Measurements from ENCODE around the gene ABCG8. TPM values are rescaled to one million over a fixed set of nuclear protein-coding genes. Genes with fewer than 3 reads are reported as not detected.

Gene ABCG8
- polyA plus RNA-seq, 1 of the 3 experiments (the other 2 are of a cell fraction), result not detected

DNA sequence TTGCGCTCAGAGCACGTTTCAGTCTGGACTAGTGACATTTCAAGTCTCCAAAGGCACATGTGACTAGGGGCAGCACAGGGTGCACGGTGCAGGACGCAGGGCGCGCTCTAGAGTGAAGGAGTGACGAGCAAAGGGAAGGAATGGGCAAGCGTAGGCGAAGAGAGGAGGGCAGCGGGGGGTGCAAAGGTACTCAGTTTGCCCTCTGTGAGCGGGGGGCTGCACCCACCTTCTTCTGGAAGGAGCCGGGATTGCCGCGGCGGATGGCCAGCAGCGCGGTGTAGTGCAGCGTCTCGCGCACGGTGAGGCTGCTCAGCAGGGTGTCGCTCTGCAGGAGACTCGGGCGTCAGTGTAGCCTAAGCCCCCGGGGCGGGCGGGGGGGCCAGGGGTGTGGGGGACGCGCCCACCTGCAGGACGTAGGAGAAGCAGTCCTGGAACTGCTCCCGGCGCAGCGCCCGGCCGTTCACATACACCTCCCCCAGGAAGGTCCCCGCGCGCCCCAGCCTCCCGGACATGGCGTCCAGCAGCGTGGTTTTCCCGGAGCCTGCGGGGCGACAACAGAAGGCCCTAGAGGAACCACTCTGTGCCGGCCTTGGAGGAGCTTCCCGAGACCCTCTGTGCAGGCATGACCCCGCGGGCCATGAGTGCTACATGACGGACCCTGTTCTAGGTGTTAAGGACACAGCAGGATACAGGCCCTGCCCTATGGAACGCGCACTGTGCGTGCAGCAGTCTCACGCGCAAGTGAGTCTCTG, 7.1 kb upstream of the ABCG8 start:
- Histone ChIP-seq H3K9me3 (no peaks in the 10 kb centered on the region), H3F3A (replicated peaks; ENCODE audit: insufficient read depth) (no peaks in the 10 kb centered on the region), H3K4me1 (ENCODE audit: control insufficient read depth in 1 of 2, insufficient read depth in 2 of 2, low read depth in 1 of 2, low read length in 1 of 2) (peaks cover 0 to 10% of the 10 kb centered on the region in 2 experiments; a peak in 1 of 4 replicates), H4K20me1 (ENCODE audit: insufficient read depth) (no peaks in the 10 kb centered on the region), H3K4me3 (ENCODE audit: low read depth in 2 of 2, low read length in 1 of 2) (peak overlapping the region; percentile 33 to 35; a peak in 2 of 4 replicates), H2AFZ (ENCODE audit: low read depth) (0 out of 2 replicates have a peak overlapping the region, but pooled peaks have one; percentile 37), H3K27ac (ENCODE audit: low read depth in 2 of 2, low read length in 1 of 2) (no peak overlapping the region), H3K36me3 (replicated peaks in 1 of 2; ENCODE audit: control insufficient read depth in 1 of 2, insufficient read depth in 2 of 2, low read length in 1 of 2) (no peaks in the 10 kb centered on the region), H3K9me2 (no peaks in the 10 kb centered on the region), H3K4me2 (peak overlapping the region; percentile 59; the same call in 1 of the 2 replicates), H3K9ac (no peak overlapping the region), H3K79me2 (ENCODE audit: insufficient read depth) (no peaks in the 10 kb centered on the region), H3K27me3 (ENCODE audit: insufficient read depth) (peaks cover 11% of the 10 kb centered on the region; the same call in 1 of the 2 replicates)
- WGBS (ENCODE audit: low lambda C conversion rate), result 32% methylated on average over 36 of the region's 54 CpGs
- peak; percentile 77 for DNase-seq
- ChIA-PET POLR2A (no interaction called here), CTCF (interaction anchor here (0.7 kb wide), 1 partner anchor 199 kb away, joined by 3 read pairs; no protein-coding TSS in a partner anchor)
- TF ChIP-seq, protein P1, sequence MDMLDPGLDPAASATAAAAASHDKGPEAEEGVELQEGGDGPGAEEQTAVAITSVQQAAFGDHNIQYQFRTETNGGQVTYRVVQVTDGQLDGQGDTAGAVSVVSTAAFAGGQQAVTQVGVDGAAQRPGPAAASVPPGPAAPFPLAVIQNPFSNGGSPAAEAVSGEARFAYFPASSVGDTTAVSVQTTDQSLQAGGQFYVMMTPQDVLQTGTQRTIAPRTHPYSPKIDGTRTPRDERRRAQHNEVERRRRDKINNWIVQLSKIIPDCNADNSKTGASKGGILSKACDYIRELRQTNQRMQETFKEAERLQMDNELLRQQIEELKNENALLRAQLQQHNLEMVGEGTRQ (IDR thresholded peaks at IDR 0.05; ENCODE audit: borderline replicate concordance, low read depth, low read length), result no peak

DNA sequence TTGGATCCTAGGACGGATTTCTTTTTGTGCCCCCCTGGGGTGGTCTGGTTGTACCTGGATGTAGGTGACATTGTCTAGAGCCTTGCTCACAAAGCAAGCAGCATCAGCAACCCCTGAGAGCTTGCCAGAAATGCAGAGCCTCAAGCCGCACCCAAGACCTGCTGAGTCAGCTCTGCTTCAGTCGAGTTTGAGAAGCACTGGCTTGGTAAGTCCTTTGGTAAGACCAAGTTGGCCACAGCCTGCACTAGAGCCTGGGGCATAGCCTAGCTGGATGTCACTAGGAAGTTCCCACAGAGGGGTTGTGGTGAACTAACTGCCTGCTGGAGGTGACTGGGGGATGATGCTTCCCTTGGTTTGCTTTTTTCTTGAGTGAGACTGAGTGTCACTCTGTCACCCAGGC, 6.3 kb upstream of the ABCG8 start:
- WGBS (ENCODE audit: low lambda C conversion rate), result 79% methylated on average over 3 of the region's 3 CpGs
- H3F3A ChIP-seq (replicated peaks; ENCODE audit: insufficient read depth), result no peaks in the 10 kb centered on the region
- H3K36me3 ChIP-seq (replicated peaks in 1 of 2; ENCODE audit: control insufficient read depth in 1 of 2, insufficient read depth in 2 of 2, low read length in 1 of 2), result no peaks in the 10 kb centered on the region
- ChIA-PET CTCF (no interaction called here), POLR2A (no interaction called here)
- no peaks in the 10 kb centered on the region for H3K9me2 ChIP-seq
- no peaks in the 10 kb centered on the region for H3K9me3 ChIP-seq
- H3K27ac ChIP-seq (ENCODE audit: low read depth in 2 of 2, low read length in 1 of 2), result no peak overlapping the region
- H3K9ac ChIP-seq, result no peak overlapping the region
- no peak for DNase-seq
- TF ChIP-seq YY1 (IDR thresholded peaks at IDR 0.05; ENCODE audit: low read depth), result no peak
- no peak for TF ChIP-seq FOXM1 (IDR thresholded peaks at IDR 0.05; ENCODE audit: low read depth)
- no peak for TF ChIP-seq MXI1 (IDR thresholded peaks at IDR 0.05; ENCODE audit: low read depth, low read length)
- TF ChIP-seq EP300 (IDR thresholded peaks at IDR 0.05; ENCODE audit: borderline replicate concordance in 1 of 2, low read depth in 1 of 2, low read length in 1 of 2), result no peak
- no peak for TF ChIP-seq RAD21 (IDR thresholded peaks at IDR 0.05; ENCODE audit: low read length)
- TF ChIP-seq FOSL2 (IDR thresholded peaks at IDR 0.05; ENCODE audit: borderline replicate concordance, low read depth), result no peak
- TF ChIP-seq, protein P2, sequence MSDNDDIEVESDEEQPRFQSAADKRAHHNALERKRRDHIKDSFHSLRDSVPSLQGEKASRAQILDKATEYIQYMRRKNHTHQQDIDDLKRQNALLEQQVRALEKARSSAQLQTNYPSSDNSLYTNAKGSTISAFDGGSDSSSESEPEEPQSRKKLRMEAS (IDR thresholded peaks at IDR 0.05; ENCODE audit: low read depth), result no peak
- TF ChIP-seq FOXJ3 (CRISPR knock-in tag; IDR thresholded peaks at IDR 0.05), result no peak
- TF ChIP-seq GABPA (IDR thresholded peaks at IDR 0.05; ENCODE audit: low read depth), result no peak
- TF ChIP-seq, protein P3, sequence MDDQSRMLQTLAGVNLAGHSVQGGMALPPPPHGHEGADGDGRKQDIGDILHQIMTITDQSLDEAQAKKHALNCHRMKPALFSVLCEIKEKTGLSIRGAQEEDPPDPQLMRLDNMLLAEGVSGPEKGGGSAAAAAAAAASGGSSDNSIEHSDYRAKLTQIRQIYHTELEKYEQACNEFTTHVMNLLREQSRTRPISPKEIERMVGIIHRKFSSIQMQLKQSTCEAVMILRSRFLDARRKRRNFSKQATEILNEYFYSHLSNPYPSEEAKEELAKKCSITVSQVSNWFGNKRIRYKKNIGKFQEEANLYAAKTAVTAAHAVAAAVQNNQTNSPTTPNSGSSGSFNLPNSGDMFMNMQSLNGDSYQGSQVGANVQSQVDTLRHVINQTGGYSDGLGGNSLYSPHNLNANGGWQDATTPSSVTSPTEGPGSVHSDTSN (IDR thresholded peaks at IDR 0.05), result no peak
- TF ChIP-seq ELF1 (IDR thresholded peaks at IDR 0.05), result no peak
- no peak for TF ChIP-seq TCF12 (IDR thresholded peaks at IDR 0.05)
- TF ChIP-seq, protein P1 (IDR thresholded peaks at IDR 0.05; ENCODE audit: borderline replicate concordance, low read depth, low read length), result no peak
- TF ChIP-seq CHD2 (IDR thresholded peaks at IDR 0.05; ENCODE audit: low read length, partially characterized antibody), result no peak
- H2AFZ ChIP-seq (ENCODE audit: low read depth), result no peak overlapping the region
- no peak overlapping the region for H3K4me3 ChIP-seq (ENCODE audit: low read depth in 2 of 2, low read length in 1 of 2)
- H3K4me2 ChIP-seq, result no peak overlapping the region
- peaks cover 0 to 10% of the 10 kb centered on the region in 2 experiments; a peak in 1 of 4 replicates for H3K4me1 ChIP-seq (ENCODE audit: control insufficient read depth in 1 of 2, insufficient read depth in 2 of 2, low read depth in 1 of 2, low read length in 1 of 2)
- no peaks in the 10 kb centered on the region for H4K20me1 ChIP-seq (ENCODE audit: insufficient read depth)
- no peaks in the 10 kb centered on the region for H3K79me2 ChIP-seq (ENCODE audit: insufficient read depth)
- H3K27me3 ChIP-seq (ENCODE audit: insufficient read depth), result peaks cover 13% of the 10 kb centered on the region; the same call in 1 of the 2 replicates
